NCI-H69 (cell line): ENCODE data around the gene HS6ST3.

Source experiments
- DNase-seq: peaks from one replicate; lab custom pipeline; 2025; lab: John Stamatoyannopoulos, UW

Gene HS6ST3

GRCh38 chr13:96299235-96299634, 209.3 kb downstream of the HS6ST3 start:
- no peak for DNase-seq

- DNase-seq, result no peak
These were observed 218.7 kb downstream of the HS6ST3 start for GRCh38 chr13:96308568-96308967.

DNA sequence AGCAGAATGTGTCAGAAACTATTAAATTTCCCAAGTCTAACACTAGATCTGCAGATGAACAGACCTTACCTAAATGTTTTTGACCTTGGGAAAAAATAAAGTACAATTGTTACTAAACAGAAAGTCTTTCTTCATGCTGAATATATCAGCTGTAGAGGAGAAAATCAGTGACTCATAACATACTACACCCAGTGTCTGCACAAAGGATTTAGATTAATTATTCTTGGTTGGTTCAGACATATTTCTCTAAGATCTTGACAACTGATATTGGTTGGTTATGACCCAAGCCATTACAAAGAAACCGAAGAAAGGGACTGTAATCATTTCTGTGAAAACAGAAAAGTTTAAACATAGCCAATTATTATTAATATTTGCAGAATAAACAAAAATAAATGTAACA, 225.1 kb downstream of the HS6ST3 start:
- DNase-seq, result no peak

GRCh38 chr13:96338030-96338429, 248.1 kb downstream of the HS6ST3 start:
- DNase-seq, result no peak

DNA sequence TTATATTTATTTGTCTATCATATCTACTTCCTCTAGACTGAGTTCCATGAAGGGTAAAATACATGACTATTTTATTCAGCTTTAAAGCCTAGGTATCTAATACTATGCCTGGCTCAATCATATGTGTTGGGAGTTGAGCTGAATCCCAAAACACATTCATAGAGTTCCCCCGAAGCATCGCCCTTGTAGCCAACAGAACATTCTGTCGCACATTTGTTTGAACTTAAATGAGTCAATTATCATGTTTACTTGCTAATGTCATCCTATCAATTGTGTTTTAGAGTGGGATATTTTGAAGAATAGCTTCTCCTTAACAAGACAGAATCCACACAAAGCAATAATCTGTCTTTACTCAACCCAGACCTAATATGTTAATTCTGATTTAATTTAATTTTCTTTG, 252.4 kb downstream of the HS6ST3 start:
- no peak for DNase-seq

DNA sequence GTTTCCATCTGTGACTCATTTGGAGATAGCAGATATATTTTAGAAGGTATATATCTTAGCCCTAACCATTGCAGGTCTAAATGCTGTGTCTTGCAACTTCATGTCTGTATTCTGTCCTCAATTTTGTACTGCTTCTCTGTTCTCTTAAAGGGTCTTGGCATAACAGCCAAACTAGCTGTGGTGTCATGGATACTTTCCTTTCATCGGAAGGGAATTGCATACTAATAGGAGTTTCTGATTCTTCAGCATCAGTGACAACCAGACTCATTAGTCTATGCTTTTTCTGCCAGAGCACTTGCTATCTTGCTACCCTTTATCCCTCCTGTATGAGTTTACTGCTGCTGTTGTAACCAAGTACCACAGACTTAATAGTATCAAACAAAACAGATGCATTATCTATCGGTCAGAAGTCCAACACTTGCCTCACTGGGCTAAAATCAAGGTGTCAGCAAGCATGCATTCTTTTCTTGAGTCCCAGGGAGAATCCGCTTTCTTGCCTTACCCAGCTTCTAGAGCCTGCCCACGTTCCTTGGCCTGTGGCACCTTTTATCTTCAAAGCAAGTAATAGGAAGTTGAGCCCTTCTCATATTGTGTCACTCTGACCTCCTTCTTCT, 253.1 kb downstream of the HS6ST3 start:
- no peak for DNase-seq

- no peak for DNase-seq
These were observed 257.0 kb downstream of the HS6ST3 start for GRCh38 chr13:96346921-96347320.

- no peak for DNase-seq
These were observed 283.7 kb downstream of the HS6ST3 start for GRCh38 chr13:96373597-96373996.

- no peak for DNase-seq
These were observed 287.9 kb downstream of the HS6ST3 start for GRCh38 chr13:96377835-96378234.

DNA sequence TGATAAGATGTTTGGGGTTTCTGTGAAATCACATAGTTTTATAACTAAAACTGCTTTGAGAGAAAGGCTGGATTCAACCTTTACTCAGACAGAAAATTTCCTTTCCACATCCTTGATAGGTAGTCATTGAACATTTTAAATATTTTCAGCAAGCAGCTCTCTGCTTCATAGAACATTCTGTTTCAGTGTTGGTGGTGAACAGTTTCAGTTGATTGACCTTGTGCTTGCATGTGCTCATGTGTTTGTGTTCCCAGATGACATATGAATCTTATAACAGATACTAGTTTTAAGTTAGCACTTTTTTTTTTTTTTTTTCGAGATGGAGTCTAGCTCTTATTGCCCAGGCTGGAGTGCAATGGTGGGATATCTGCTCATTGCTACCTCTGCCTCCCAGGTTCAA, 290.1 kb downstream of the HS6ST3 start:
- DNase-seq, result no peak

- peak; percentile 50 for DNase-seq
These were observed 291.8 kb downstream of the HS6ST3 start for GRCh38 chr13:96381681-96382080.

DNA sequence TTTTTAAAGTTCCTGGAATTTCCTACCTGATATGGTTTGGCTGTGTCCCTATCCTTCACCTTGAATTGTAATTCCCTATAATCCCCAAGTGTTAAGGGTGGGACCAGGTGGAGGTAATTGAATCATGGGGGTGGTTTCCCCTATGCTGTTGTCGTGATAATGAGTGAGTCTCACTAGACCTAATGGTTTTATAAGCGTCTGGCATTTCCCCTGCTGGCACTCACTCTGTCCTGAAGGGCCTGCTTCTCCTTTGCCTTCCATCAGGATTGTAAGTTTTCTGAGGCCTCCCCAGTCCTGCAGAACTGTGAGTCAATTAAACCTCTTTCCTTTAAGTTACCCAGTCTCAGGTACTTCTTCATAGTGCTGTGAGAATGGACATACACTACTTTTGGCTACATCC, 298.7 kb downstream of the HS6ST3 start:
- DNase-seq, result no peak

GRCh38 chr13:96391606-96392005, 301.7 kb downstream of the HS6ST3 start:
- no peak for DNase-seq

GRCh38 chr13:96397807-96398206, 307.9 kb downstream of the HS6ST3 start:
- no peak for DNase-seq

DNA sequence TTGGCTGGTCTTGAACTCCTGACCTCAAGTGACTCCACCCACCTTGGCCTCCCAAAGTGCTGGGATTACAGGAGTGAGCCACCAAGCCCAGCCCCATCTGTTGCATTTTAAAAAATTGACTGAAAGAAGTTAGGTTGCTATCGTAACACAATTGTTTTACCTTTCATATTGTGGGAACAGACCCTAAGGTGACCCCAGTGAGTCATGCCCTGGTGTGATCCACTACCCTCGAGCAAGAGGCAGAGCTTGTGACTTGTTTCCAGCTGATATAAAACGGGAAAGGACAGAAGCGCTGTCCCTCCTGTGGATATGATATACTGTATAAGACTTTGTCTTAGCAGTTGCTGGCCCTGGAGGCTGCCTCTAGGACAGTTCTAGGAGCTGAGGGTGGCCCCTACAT, 308.6 kb downstream of the HS6ST3 start:
- DNase-seq, result no peak

GRCh38 chr13:96403241-96403640, 313.3 kb downstream of the HS6ST3 start:
- no peak for DNase-seq

GRCh38 chr13:96403651-96404050, 313.7 kb downstream of the HS6ST3 start:
- DNase-seq, result no peak

- no peak for DNase-seq
These were observed 326.0 kb downstream of the HS6ST3 start for GRCh38 chr13:96415831-96416385.

DNA sequence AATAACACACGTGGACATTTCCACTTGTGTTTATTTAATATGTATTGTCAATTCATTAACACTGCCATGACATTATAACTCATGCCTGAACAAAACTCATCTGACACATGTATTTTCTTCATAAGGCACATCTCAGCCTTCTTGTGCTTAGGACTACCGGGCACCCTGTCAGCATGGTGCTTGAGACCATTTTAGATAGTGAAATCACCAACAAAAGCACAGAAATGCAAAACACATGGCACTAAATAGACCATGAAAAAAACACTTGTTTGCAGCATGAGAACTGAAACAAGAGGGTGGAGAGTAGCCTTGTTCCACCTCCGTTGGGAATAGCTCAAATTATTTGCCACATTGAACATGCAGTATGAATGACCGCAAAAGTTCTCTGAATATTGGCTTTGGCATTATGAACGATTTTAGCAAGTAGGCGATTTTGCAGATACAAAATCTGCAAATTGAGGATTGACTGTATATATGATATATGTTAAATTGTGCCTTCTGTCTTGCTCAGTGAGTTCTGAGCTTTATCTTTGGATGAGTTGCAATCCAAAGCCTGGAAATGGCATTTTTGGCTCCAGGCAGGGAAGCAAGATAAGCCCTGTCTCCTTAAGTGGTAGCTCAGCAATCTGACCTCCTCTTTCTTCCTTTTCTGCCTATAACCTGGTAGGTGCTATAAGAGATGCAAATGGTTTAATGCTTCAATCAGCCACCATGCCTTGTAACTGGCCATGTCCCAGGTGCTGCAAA, 328.2 kb downstream of the HS6ST3 start:
- DNase-seq, result no peak

DNA sequence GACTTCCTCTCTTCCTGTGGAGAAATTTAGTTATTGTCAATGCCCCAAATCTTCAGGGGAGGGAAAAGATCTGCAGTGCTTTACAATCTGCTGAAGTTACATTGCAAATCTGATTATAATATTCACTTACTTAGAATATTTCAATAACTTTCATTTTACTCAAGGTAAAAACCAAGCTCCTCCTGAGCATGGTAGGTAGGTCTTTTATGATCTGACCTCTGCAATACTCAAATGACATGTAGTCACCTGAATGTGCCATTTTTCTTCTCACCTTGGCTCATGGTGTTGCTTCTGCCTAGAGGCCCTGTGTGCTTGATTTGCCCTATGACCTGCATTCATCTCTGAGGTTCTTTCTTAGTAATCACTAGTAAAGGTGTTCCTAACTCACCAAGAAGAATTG, 331.4 kb downstream of the HS6ST3 start:
- no peak for DNase-seq

- DNase-seq, result no peak
These were observed 332.1 kb downstream of the HS6ST3 start for GRCh38 chr13:96422002-96422401.

DNA sequence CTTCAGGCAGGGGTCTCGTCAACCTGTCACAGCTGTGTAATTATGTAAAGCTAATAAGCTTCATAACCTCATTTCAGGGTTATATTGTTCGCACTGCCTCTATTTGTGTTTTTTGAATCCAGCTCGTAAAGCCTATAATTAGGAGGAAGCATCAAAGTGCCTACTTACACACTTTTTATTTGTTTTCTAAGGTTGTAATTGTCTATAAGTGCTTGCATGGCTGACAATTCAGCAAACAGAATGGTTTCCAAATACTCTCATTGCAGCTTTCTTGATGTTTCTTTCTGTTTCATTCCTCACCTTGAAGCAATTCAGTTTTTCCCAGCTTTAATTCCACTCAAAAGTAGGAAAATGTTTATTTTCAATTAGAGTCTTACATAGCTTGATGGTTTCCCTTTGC, 336.3 kb downstream of the HS6ST3 start:
- peak; percentile 85 for DNase-seq

- no peak for DNase-seq
These were observed 339.0 kb downstream of the HS6ST3 start for GRCh38 chr13:96428911-96429310.
